Limb (tissue), 2 donors: ENCODE results near the gene SACS.
"Not testable (repeated sequence)": the region's sequence is repeated elsewhere in the genome, so short reads cannot be mapped to it uniquely, and the experiment has no call there.

Source experiments
- DNase-seq, 2 donors: peaks; one replicate each; pipeline ENCODE4 v3.0.0-alpha.2; 2016; ENCODE audit errors: extremely low spot score in 2 of 2

Gene SACS

DNA sequence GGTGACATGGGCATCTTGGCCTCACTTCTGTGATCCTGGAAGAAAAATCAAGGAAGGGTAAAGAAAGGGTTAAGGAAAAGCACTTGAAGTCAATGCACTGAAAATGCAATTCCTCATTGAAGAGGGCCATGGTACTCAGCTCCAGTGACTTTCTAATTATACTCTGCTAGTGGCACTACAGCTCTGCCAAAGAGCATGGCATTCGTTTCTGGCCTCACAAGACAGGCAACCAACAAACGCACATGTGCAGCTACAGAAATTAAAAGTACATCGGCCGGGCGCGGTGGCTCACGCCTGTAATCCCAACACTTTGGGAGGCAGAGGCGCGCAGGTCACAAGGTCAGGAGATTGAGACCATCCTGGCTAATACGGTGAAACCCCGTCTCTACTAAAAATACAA, 21.8 kb downstream of the SACS start:
- DNase-seq = no peak

DNA sequence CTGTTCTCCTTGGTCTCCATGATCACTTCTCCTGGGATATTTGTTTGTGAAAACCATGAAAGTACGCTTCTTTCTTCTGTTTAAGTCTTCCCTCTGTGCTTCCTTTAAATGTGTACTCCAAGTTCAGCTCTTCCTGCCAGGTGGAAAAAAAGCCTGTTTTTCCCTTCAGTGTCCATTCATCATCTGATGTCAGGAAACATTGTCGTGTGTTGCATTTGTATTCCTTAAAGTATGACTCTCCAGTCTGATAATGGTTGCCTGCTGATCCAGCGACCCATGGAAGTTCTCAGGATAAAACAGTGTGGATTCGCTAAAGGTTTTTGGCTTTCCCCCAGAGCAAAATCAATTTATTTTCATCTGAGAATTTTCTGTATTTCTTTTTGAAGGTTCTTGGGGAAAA, 22.3 kb downstream of the SACS start:
- no peak for DNase-seq

DNA sequence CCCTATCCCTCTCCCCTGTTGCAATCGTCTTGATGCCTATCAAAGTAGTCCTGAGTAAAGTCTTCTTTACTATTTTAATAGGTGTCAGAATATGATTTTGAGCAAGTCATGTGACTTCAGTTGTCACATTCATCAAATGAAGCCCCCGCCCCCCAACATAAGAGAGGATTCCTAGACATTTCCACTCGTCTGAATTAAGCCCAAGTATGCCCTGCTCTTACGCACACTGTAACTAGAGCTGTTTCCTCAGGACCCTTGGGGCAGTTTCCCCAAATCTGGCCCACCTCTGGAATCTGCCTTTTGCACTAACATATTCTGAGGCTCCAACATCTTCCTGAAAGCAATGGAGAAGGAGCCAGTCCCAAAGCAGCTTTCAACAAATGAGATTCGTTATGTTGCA, 25.5 kb downstream of the SACS start:
- DNase-seq = no peak

DNA sequence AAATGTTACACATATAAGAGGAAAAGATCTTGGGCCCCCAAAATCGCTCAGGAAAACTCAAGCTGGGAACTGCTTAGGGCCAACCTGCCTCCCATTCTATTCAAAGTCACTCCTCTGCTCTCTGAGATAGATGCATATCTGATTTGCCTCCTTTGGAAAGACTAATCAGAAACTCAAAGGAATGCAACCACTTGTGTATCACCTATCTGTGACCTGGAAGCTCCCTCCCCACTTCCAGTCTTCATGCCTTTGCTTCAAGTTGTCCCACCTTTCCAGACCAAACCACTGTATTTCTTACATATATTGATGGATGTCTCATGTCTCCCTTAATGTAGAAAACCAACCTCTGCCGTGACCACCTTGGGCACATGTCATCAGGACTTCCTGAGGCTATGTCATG, 32.3 kb downstream of the SACS start:
- DNase-seq = not testable (repeated sequence)

DNA sequence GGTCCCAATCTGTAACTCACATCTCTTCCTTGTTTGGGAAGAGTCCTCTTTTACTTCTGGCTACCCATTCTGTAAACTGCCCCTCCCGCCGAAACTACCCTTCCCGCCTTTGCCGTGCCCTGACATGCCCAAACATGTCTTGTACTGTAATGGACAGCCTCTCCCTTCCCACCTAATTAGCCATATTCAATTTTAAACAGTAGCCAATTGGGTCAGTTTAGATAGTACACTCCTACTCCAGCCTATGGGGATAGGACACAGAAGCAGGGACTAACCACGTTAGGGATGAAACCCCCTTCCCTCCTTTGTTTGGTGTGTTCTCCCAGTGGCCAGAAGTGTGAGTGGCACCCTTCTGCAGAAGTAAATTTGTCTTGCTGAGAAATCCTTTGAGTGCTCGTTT, 34.2 kb downstream of the SACS start:
- DNase-seq = no peak

DNA sequence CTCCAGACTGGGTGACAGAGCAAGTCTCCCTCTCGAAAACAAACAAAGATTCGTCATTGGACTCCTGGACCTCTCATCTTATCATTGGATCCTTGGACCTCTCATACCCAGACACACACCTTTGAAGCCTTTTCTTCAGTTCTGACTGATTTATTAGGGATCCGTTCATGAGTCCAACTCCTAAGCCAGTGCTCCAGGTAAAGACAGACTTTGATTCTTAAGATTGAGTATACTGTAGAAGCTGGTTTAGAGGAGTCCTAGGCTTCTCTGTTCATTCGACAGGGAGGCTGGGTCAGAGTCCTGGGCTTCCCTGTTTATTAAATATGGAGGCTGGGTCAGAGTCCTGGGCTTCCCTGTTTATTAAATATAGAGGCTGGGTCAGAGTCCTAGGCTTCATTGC, 38.7 kb downstream of the SACS start:
- DNase-seq = no peak

DNA sequence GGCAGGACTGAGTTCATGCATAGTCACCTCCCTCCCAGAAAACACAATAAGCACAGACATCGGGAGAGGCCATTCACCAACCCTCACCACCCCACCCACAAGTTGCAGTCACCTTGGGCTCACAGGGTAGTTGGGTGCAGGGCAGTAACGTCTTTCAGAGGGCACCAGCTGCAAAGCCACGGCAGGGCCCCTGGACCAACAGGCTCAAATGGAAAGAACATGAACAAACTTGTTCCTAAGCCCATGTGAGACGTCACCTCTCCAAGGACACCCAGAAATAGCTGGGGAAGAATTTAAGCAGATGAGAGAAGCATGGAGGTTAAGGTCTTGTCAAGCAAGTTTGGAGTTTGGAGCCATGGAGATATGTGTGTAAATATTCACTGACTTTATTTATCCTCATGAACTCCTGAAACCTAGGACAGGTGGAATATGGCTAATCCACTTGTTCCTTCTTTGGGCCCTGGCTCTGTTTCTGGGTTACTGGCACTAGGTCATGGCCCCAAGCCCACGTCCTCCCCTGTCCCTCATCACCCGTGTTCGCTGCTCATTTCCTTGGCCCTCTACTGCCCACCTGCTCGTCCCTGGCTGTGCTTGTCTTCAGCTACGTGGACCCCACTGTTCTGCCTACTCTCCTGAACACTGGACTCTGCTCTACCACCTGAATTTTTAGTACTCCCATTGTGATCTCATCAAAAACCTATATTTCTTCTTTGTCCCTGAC, 40.4 kb downstream of the SACS start:
- no peak for DNase-seq

DNA sequence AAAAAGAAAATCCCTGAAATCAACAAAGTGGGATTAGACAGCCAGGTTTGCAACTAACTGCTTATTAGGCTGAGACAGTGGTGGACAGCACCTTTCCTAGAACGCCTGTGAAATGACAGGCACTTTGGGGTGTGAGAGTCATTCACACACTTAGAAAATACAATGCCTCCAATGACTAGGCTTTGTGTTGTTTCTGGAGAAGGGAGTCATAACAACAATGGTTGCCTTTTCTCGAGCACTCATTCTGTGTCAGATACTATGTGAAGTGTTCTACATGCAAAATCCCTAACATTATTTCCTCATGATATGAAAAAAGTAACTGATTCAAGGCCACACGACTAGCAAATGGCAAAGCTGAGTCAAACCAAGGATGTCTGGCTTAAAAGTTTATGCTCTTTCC, 41.2 kb downstream of the SACS start:
- DNase-seq = no peak

DNA sequence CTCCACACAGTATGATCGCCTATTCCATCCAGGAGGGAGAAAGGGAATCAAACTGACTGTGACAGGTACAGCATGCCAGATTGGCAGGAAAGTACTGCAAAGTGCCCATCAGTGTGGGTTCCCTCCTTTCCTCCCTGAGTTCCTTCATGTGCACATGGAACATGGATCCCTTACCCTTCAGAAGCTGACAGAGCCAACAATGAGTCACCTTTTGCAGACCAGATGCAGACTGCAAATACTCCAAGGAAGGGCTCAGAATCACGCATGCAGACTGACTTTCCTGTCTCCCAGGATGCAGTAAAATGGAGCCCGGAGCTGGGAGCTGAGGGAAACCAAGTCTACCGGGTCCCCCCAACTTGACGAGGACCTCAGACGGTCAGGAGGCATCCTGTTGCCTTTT, 41.8 kb downstream of the SACS start:
- DNase-seq = no peak

DNA sequence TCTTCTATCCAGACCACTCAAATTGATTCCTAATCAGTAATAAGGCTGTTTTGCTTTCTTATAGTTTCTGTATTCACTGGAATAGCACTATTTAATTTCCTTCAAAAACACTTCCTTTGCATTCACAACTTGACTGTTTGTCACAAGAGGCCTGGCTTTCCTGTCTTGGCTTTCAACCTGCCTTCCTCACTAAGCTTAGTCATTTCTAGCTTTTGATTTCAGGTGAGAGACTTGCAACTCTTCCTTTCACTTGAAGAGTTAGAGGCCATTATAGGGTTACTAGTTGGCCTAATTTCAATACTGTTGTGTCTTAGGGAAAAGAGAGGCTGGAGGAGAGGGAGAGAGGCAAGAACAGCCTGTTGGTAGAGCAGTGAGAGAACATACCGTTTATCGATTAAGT, 47.0 kb downstream of the SACS start:
- no peak for DNase-seq

DNA sequence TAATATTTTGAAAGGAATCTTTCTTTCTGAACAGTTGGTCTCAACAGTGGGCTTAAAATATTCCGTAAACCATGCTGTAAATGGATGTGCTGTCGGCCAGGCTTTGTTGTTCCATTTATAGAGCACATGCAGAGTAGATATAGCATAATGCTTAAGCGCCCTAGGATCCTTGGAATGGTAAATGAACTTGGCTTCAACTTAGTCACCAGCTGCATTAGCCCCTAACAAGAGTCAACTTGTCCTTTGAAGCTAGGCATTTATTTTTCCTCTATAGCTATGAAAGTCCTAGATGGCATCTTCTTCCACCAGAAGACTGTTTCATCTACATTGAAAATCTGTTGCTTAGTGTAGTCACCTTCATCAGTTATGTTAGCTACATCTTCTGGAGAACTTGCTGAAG, 47.6 kb downstream of the SACS start:
- DNase-seq = no peak

DNA sequence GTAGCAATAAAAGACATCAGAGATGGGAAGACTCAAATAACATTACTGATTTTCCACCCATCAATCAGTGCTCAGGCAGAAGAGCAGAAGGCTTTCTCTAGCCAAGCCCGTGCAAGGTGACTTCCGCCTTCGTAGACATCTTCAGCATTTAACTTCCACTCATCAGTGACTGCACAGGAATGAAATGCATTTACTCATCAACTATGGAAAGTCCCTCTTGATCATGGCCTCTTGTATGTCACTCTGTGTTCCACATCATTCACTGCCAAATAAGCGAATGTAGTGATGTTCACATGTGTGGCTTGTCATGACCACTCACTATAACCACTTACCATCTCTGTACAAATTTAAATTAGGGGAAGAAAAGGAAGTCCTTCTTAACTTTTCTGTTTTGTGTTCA, 49.4 kb downstream of the SACS start:
- DNase-seq = no peak

DNA sequence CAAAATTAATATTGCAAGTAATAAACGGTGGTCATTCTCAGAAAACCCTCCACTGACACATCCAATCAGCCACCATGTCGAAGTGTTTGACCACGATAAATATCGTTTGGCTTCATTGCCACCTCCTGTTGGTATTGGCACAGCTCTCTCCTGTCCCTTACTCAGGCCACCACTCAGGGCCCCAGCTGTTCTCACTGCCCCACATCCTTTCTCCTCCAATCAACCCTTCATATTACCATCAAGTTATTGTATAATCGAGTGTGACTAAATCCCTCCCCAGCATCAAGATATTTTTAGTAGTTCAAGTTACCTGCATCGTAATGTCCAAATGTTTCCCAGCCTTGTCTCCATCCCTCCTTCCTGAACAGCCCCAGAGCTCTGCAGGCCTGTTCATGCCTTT, 50.4 kb downstream of the SACS start:
- DNase-seq = no peak

DNA sequence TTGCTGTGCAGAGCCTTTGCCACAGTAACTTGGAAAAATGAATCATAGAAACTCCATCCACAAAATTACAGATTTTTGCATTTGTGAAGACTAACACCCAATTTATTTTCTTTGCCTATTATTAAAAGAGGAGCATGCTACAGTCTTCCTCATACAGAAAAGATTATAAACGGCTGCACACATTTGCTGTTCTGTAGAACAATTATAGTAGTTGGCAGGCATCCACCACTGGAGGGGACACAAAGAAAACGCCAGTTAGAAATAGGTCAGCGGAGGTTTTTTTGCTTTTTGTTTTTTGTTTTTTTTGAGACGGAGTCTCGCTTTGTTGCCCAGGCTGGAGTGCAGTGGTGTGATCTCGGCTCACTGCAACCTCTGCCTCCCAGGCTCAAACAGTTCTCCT, 51.6 kb downstream of the SACS start:
- no peak for DNase-seq

DNA sequence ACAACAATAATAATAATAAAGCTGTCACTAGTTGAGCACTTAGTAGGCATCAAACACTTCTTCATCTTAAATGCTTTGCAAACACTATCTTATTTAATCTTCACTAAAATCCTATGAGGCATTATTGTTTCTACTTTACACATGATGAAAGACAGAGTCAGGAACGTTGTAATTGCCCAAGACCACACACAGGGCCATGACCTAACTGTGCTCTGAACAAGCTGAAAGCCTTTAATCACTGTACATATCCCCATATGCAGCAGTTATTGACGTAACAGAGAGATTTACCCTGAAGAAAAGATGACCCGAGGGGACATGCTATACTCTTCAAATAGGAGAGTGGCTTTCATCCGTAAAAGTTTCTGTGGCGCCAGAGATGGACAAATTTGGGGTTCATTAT, 53.0 kb downstream of the SACS start:
- DNase-seq = no peak

DNA sequence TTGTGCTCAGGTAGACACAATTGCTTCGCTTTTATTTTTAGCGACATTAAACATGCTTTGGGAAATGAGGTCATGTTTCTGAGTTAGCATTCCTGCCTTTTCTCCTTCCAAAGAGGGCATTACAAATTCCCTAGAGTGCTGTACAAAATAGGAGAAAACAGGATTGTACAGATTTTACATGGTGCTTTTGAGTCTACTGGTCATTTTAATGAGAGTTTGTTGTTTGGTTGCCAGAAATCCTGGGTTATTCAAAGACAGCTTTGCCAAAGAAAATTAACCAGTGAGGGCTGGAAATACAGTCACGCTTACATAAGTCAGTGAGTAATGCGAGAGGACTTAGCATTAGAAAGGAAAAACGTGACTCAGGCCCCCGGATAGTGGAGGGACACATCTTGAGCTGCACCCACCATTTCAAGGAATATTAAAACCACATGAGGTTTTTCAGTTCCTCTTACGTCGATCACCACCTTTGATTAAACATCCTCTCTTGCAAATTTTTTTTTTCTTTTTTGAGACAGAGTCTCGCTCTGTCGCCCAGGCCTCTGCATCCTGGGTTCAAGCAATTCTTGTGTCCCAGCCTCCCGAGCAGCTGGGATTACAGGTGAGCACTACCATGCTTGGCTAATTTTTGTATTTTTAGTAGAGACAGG, 55.4 kb downstream of the SACS start:
- peak in 1 of 2 donors; percentile 65 for DNase-seq

DNA sequence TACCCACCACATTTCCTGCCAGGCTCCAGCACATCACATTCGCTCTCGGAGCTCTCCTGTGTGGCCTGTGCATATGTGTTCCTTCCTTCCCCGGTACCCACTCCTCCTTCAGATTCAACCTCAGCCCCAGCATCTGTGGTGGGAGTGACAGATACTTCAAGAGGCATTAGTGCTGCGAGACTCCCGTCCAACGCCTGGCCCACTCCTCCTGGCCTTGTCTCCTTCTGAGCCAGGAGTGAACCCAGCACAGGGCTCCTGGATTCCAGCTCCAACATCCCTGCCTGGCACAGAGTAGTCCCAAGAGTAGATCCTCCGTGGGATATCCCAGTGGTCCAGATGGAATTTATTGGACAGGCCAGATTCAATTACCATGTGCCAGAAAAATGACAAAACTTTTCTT, 55.9 kb downstream of the SACS start:
- peak in 1 of 2 donors; percentile 48 for DNase-seq

DNA sequence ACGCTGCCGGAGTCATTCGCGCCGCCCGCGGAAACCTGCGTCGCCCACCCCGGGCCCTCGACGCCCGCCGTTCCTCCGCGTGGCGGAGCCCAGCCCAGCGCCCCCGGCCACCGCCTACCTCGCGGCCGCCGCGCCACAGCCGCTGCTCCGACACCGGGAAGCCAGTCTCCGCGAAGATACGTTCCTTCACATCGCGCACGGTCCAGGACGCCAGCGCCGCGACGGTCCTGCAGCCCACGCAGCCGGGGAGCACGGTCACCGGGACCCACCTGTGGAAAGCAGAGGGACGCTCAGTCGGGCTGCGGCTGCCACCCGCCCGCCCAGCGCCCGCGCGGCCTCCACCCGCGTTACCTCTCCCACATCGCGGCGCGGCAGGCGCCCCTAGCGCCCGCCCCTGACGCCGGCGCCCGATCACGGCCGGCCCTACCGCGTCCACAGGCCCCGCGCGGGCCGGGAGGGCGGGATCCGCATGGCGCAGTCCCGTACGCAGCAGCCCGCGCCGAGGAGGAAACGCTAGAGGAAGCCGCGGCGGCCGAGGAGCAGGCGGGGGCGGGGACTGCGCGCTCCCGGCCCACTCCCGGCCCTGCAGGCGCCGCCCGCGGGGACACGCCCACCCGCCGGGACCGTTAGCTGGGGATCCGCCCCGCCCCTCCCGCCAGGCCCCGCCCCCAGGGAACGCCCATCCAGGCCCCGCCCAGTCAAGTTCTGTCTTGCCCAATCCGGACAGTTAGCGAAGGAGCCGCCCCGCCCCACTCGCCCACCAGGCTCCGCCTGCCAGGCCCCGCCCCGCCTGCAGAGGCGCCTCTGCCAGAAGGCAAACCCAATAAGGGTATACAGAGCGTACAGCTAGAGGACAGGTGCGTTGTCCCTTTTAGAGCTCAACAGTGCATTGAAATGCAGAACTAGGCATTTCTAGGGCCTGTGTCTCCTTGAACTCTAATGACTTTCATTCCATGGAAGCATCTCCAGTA, 58.2 kb downstream of the SACS start:
- peak; percentile 92 to 100 for DNase-seq

DNA sequence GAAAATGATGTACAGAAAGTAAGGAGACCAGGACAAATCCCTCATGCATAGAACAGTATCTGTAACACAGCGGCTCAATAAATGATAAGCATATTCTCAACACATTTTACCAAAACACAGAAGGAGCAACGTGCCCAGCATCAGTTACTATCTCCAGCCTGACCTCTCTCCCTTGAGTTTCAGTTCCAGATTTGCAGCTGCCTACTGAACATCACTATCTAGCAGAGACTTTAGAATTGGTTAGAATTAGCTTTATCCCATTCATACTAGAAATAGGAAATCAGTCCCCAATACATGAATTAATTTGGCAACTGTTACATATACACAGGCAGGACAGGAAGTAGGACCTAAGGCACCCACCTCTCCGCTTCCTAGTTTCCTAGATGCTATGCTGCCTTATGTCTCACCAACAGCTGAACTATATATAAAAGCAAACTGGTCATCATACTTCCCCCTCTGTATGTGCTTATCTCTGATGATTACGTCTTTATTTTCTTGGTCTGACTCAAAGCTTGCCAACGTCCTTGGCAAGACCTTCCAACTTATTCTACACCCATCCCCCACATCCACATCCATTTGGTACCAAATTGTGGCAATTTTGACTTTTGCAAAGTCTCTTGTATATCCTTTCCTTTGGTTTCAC, 61.1 kb downstream of the SACS start:
- DNase-seq = no peak

DNA sequence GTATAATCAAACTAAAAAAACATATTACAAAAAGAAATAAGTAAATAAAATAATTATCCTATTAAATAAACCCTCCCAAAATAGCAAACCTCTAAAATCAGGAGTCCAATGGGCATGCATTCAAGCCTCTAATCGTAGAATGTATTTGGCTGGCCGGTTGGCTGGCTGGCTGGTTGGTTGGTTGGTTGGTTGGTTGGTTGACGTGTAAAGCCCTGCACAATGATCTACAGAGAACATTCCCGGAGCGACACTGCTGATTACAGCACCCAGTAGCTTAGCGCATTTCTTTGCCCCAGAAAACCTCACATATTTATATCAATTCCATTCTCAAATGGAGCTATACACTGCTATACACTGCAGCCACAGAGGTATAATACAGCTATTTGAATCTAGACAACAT, 65.6 kb downstream of the SACS start:
- DNase-seq = no peak

DNA sequence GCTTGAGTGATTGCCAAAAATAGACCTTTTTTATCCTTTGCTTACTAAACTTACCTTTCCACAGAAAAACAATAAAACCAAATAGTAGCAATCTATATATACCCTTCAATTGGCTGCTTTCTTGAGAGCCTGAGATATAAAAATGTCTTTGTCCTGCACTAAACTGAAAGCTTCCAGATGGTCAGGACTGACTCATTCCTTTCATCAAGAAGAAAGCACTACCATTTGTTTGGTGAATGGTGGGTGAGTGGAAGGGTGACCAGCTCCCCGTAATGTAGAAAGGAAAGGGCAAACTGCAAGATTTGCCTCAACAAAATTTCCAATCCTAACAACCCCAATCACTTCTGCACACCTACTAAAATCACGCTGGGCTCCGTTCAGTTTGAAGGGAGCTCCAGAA, 67.8 kb downstream of the SACS start:
- no peak for DNase-seq

DNA sequence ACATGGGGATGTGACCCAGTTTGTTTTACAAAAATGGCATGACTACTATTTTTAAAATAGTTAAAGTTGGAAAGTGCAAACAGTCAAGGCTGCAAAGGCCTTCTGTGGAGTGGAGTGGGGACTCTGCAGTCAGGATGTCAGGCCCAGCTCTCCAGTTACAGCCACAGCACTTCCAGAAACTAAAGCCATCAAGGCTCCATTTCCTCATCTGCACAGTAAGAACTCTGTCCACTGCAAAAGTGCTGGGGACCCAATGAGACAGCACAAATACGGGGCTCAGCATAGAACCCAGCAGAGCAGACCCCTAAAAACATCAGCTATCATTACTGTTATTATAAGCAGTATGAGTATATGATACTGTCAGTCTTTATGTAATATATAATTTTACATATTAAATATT, 73.6 kb downstream of the SACS start:
- DNase-seq = no peak
